Neural cell (in vitro differentiated cells): ENCODE results near the gene CHRM4. TPM values are rescaled to one million over a fixed set of nuclear protein-coding genes. Genes with fewer than 3 reads are reported as not detected.

Experiments
- H2AFZ ChIP-seq: fragments of 200-600, 300-800 bp; sonication (generic), shearing (Covaris generic); 2 replicates; pipeline ENCODE4 v1.6.0; 2014; ENCODE audit warnings: low read depth, mild to moderate bottlenecking, antibody characterized with exemption, low read length, moderate library complexity
- H3F3A ChIP-seq: fragments of 200-600 bp; shearing (Covaris generic); 2 replicates; pipeline ENCODE4 v1.6.1; 2016; ENCODE audit warnings: mild to moderate bottlenecking, moderate library complexity, mixed read lengths, antibody characterized with exemption, low read length; ENCODE audit not compliant: insufficient read depth, poor library complexity, severe bottlenecking
- H3K27ac ChIP-seq: fragments of 200-600, 300-800 bp; sonication (generic), shearing (Covaris generic); 2 replicates; pipeline ENCODE4 v1.5.1; 2014; ENCODE audit warnings: mild to moderate bottlenecking, low read length, moderate library complexity
- H3K27me3 ChIP-seq: fragments of 300-800, 200-600 bp; sonication (generic), shearing (Covaris generic); 2 replicates; pipeline ENCODE4 v1.6.0; 2014; ENCODE audit warnings: mild to moderate bottlenecking, low read depth, low read length, moderate library complexity; ENCODE audit not compliant: insufficient read depth
- H3K36me3 ChIP-seq: fragments of 300-800, 200-600 bp; sonication (generic), shearing (Covaris generic); 2 replicates; pipeline ENCODE4 v1.5.1; 2014; ENCODE audit warnings: mild to moderate bottlenecking, antibody characterized with exemption, low read length, moderate library complexity; ENCODE audit not compliant: insufficient read depth
- H3K4me2 ChIP-seq: fragments of 300-800, 200-600 bp; sonication (generic), shearing (Covaris generic); 2 replicates; pipeline ENCODE4 v1.6.0; 2014; ENCODE audit warnings: mild to moderate bottlenecking, low read length
- H3K4me3 ChIP-seq: fragments of 300-800, 200-600 bp; sonication (generic), shearing (Covaris generic); 2 replicates; pipeline ENCODE4 v1.5.1; 2014; ENCODE audit warnings: mild to moderate bottlenecking, low read length, moderate library complexity
- H3K79me2 ChIP-seq: fragments of 200-600 bp; shearing (Covaris generic); replicated peaks from 2 replicates; pipeline ENCODE4 v1.6.0; 2014; ENCODE audit warnings: mild to moderate bottlenecking, low read length, moderate library complexity; ENCODE audit not compliant: insufficient read depth
- H3K9ac ChIP-seq: fragments of 300-800, 200-600 bp; sonication (generic), shearing (Covaris generic); 2 replicates; pipeline ENCODE4 v1.6.1; 2016; ENCODE audit warnings: mild to moderate bottlenecking, low read length, mixed read lengths
- H3K9me2 ChIP-seq: fragments of 200-600 bp; shearing (Covaris generic); 2 replicates; pipeline ENCODE4 v1.6.1; 2016; ENCODE audit warnings: mild to moderate bottlenecking, low read length, mixed read lengths; ENCODE audit not compliant: insufficient read depth
- H3K9me3 ChIP-seq: fragments of 200-600, 300-800 bp; sonication (generic), shearing (Covaris generic); 2 replicates; pipeline ENCODE4 v1.6.1; 2016; ENCODE audit warnings: mild to moderate bottlenecking, mixed run types, low read length, moderate library complexity, mixed read lengths
- H4K20me1 ChIP-seq: fragments of 200-600 bp; shearing (Covaris generic); 2 replicates; pipeline ENCODE4 v1.6.1; 2016; ENCODE audit warnings: mild to moderate bottlenecking, mixed run types; ENCODE audit not compliant: insufficient read depth
- CTCF ChIP-seq: fragments of 450-650 bp; IDR thresholded peaks from 2 replicates; pipeline ENCODE4 v1.5.1; 2014; ENCODE audit warnings: antibody characterized with exemption, mild to moderate bottlenecking, moderate library complexity; ENCODE audit not compliant: poor library complexity, severe bottlenecking
- EP300 ChIP-seq: fragments of 450-650 bp; conservative IDR thresholded peaks from 2 replicates; pipeline ENCODE4 v1.6.1; 2014; ENCODE audit warnings: antibody characterized with exemption, mild to moderate bottlenecking, moderate library complexity; ENCODE audit not compliant: poor library complexity, severe bottlenecking
- EZH2 ChIP-seq: fragments of 200-600, 300-800 bp; shearing (Covaris generic), sonication (generic); IDR thresholded peaks from 2 replicates; pipeline ENCODE4 v1.6.1; 2014; ENCODE audit warnings: antibody characterized with exemption, low read length, borderline replicate concordance, mild to moderate bottlenecking; ENCODE audit not compliant: insufficient read depth, poor library complexity, severe bottlenecking
- MXI1 ChIP-seq: fragments of 450-650 bp; conservative IDR thresholded peaks from 2 replicates; pipeline ENCODE4 v1.6.1; 2014; ENCODE audit warnings: antibody characterized with exemption, mild to moderate bottlenecking; ENCODE audit not compliant: poor library complexity, severe bottlenecking
- POLR2AphosphoS5 ChIP-seq: IDR thresholded peaks from 2 replicates; pipeline ENCODE4 v1.6.1; 2012
- RAD21 ChIP-seq: fragments of 450-650 bp; conservative IDR thresholded peaks from 2 replicates; pipeline ENCODE4 v1.6.1; 2014; ENCODE audit warnings: antibody characterized with exemption, mild to moderate bottlenecking, moderate library complexity
- REST ChIP-seq: IDR thresholded peaks from 2 replicates; pipeline ENCODE4 v1.6.1; 2012; ENCODE audit warnings: borderline replicate concordance
- SMC3 ChIP-seq: fragments of 450-650 bp; conservative IDR thresholded peaks from 2 replicates; pipeline ENCODE4 v1.6.1; 2014; ENCODE audit warnings: antibody characterized with exemption, mild to moderate bottlenecking, moderate library complexity; ENCODE audit not compliant: poor library complexity
- TAF1 ChIP-seq: IDR thresholded peaks from 2 replicates; pipeline ENCODE4 v1.6.1; 2012; ENCODE audit warnings: low read depth
- polyA plus RNA-seq: library from polyadenylated mRNA; depleted of rRNA; stranded (reverse); fragments of >200 nt; gene quantifications from 2 replicates; pipeline ENCODE4 v1.2.3, GENCODE V29; 2014

CHRM4 gene
- polyA plus RNA-seq, 1 donor from 2014 or later = 8.2 TPM

GRCh38 chr11:46363031-46363407 lies 28.6 kb downstream of the CHRM4 start:
- H2AFZ ChIP-seq = no peak overlapping the region
- no peaks in the 10 kb centered on the region for H3K27me3 ChIP-seq
- no peak overlapping the region for H3K4me2 ChIP-seq
- no peak overlapping the region for H3K4me3 ChIP-seq
- no peaks in the 10 kb centered on the region for H3F3A ChIP-seq
- no peaks in the 10 kb centered on the region for H4K20me1 ChIP-seq
- no peaks in the 10 kb centered on the region for H3K9me3 ChIP-seq
- H3K36me3 ChIP-seq = no peaks in the 10 kb centered on the region
- H3K9ac ChIP-seq = no peak overlapping the region
- TF ChIP-seq CTCF (no peak), REST (no peak), SMC3 (no peak), RAD21 (no peak), EP300 (no peak), TAF1 (no peak), EZH2 (no peak), POLR2AphosphoS5 (no peak), MXI1 (no peak)
- no peaks in the 10 kb centered on the region for H3K9me2 ChIP-seq
- no peak overlapping the region for H3K27ac ChIP-seq
- no peaks in the 10 kb centered on the region for H3K79me2 ChIP-seq

GRCh38 chr11:46362156-46363030 lies 29.2 kb downstream of the CHRM4 start:
- H3K27me3 ChIP-seq = no peaks in the 10 kb centered on the region
- no peaks in the 10 kb centered on the region for H3F3A ChIP-seq
- H3K9ac ChIP-seq = no peak overlapping the region
- no peak overlapping the region for H3K27ac ChIP-seq
- H3K79me2 ChIP-seq = no peaks in the 10 kb centered on the region
- H3K36me3 ChIP-seq = no peaks in the 10 kb centered on the region
- no peaks in the 10 kb centered on the region for H3K9me3 ChIP-seq
- no peaks in the 10 kb centered on the region for H4K20me1 ChIP-seq
- no peak overlapping the region for H3K4me2 ChIP-seq
- no peaks in the 10 kb centered on the region for H3K9me2 ChIP-seq
- no peak overlapping the region for H2AFZ ChIP-seq
- H3K4me3 ChIP-seq = no peak overlapping the region
- TF ChIP-seq EP300 (no peak), RAD21 (no peak), TAF1 (no peak), REST (no peak), SMC3 (no peak), EZH2 (no peak)
